DMS153 treated with DMSO at 0.1 percent for 48 hours (cell line): ENCODE data around the gene MARCHF10.

ENCODE experiments used
- DNase-seq: peaks from one replicate; lab custom pipeline; 2025; ENCODE audit not compliant: unreplicated experiment; lab: John Stamatoyannopoulos, UW

The MARCHF10 gene

DNA sequence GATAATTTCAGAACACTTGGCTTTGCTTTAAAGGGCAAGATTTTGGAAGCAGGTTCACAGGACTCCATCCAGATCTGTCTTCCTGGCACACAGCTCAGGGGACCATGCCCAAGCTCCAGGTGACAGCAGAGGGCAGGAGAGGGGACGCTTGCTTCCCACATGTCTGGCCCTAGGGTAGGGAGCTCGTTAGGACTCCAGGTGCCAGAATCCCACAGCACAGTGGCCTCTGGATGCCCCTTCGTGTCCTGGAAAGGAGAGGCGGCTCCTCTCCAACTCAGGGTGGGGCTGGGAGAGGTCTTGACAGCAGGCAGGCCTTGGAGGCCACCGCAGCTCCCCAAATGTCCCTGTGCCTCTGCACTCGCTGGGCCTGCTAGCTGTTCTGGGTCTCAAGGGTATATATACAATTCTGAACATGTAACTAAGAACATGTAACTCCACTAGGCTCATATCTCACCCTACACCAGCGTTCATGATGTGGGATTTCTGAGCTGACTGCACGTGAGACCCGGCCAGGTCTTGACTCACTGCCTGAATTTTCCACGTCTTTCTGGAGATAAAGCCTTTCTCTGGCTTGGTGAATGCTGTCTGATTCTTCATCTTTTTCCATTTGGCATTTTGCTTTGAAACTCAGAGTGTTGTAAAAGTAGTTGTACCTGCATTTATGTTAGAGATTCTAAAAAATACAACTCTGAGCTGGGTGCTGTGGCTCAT is 52.8 kb downstream of the MARCHF10 start:
- DNase-seq = no peak

DNA sequence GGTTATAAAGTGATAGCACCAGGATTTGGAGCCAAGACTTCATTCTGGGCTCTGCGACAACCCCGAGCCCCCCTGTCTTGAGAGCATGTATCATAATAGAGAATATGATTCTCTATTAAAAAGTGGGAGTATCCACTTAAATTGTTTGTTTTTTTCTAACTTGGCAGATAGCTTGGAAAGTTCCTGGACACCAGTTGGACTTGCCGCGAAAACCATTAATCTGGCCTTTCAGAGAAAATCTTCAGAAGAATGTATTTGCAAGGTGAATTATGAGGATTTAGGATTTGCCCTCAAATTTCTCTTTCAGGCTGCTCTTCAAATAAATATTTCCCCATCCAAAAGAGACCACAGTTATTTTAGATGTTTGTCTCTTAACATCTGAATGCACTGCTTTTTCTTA is 53.5 kb downstream of the MARCHF10 start:
- DNase-seq = no peak

DNA sequence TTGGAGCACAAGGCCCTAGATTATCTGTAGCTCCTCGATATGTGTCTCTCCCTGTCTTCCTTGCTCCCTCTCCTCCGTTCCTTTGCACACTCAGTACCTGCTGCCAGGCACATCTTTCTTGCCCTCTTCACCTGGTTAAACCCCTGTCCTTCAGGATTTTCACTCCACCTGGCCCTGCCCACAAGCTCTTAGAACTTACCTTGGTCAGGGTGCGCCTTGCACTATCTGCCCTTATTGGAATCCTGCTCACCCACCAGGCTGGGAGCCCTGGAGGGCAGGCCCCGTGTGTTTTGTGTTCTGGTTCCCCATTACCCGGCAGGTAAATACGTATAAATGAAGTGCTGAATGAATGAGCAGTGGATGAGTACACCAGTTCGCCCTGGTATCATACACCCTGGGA is 54.6 kb downstream of the MARCHF10 start:
- no peak for DNase-seq

DNA sequence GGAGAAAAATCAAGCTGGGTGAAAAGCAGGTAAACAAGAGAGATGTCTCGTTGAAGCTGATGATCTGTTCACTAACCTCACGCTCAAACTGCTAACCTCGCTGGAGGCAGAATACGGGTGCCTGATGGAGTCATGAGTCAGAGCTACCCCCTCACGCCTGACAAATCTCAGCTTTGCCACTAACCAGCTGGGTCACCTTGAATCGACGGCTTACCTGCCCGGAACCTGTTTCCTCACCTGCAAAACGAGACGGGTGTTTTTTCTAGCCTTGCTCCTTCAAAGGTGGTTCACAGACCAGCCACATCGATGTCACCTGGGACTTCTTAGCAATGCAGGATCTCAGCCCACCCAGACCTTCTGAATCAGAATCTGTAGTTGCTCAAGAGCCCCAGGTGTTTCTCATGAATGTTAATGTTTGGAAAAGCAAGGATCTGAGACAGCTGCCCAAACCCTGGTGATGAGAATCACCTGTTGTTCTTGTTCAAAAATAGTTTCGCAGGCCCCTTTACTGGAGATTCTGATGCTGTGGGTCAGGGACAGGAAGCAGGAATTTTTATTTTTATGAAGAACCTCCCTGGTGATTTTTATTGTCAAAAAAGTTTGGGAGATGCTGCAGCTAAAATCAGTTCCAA is 56.9 kb downstream of the MARCHF10 start:
- DNase-seq = no peak

DNA sequence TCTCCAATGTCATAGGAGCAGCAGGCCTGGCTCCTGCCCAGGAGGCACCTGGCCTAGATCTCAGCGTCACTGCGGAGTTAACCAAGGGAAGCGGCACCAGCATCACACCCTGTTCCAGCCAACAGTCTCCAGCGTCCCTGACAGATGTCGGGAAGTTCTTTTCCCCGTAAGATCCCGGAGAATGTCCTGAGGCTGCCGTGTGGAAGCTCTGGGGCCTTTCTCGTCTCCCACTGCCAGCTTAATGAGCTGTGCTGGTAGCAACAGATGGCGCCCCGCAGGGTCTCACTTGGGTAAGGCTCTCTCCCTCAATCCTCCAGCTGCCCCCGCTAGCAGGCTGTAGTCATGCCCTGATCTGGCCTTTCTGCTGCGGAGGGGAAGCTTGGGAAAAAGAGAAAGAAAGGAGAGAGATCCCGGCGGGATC is 57.5 kb downstream of the MARCHF10 start:
- DNase-seq = no peak

DNA sequence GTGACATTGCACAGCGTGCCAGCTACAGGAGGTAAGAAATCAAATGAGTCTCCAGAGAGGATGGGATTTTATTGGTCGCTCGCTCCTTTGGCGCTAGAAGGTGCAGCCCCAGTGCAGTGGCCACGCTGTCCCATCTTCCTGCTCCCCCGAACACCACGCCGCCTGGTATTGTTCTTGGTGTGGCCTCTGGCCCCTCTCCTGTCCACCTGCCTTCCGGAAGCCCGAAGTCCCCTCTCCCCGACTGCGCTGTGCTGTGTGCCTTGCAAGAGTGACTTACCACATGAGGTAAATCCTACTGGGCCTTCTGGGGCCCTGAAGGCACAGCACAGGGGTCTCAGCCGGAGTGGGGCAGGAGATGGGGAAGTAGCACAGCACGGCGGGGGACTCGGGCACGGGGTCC is 58.2 kb downstream of the MARCHF10 start:
- no peak for DNase-seq

DNA sequence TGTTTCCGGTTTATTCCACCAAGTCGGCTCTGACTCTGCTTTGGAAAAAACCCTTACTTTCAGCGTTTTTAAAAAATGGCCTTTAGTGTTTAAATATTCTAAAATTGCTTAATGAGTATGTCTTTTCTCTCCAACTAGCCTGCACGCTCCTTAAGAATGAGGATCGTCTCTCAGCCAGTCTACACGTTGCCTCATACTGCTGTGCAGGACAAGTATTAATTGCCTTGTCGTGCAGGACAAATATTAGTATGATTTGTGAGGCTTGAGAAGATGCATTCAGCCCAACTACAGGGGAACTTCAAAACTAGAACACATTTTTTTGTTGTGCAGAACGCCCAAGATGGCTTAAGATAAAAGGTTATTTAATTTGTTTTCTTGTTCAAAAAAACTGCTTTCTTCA is 61.2 kb downstream of the MARCHF10 start:
- DNase-seq = no peak

DNA sequence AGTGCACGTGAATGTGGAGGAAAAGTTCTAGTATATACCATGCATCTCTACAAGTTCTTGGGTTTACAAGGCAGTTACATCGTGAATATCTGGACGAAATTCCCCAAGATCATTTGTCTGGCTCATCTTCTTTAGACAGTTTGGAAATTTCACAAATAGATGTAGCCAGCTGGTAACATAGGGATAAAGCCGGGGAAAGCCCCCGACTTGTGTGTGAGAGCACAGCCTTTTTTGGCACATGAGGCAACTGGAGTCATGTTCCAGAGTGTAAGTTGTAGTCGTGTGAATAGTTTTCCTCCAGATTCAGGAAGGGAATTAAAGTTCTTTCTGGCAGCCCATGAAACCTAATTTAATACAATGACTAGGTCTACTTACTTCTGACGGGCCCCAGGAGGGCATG is 62.3 kb downstream of the MARCHF10 start:
- no peak for DNase-seq

DNA sequence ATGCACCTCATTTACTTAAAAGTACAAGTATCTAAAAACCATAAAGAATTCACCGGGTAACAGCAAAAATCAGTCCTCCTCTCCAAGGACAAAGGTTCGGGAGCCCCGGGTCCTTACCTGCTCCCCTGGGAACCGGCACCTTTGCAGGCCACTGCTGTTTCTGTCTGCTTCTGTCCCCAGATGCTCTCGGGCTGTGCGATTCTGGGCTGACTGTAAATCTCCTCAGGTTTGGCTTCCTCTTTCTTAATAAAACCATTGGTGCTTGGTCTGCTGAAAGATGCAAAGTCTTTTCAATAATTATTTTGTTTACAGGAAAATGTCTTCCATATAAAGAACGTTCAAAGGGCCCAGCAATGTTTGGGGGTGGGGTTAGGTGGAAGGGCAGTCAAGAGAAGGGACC is 63.9 kb downstream of the MARCHF10 start:
- no peak for DNase-seq

DNA sequence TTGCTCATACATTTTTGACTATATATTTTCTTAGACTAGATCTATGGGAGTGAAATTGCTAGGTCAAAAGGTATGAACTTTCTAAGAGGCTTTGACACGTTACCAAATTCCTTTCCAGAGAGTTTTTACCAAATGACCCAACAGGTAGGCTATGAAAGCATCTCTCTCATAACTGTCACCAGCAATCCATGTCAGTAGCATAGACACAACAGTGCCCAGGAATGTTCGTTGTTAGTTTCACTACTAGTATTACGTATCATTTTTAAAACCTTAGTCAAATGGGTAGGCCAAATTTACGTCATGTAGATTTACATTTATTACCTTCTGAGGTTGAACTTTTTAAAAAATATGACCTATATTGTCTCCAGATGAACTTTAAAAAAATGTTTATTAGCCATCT is 66.8 kb downstream of the MARCHF10 start:
- DNase-seq = no peak

DNA sequence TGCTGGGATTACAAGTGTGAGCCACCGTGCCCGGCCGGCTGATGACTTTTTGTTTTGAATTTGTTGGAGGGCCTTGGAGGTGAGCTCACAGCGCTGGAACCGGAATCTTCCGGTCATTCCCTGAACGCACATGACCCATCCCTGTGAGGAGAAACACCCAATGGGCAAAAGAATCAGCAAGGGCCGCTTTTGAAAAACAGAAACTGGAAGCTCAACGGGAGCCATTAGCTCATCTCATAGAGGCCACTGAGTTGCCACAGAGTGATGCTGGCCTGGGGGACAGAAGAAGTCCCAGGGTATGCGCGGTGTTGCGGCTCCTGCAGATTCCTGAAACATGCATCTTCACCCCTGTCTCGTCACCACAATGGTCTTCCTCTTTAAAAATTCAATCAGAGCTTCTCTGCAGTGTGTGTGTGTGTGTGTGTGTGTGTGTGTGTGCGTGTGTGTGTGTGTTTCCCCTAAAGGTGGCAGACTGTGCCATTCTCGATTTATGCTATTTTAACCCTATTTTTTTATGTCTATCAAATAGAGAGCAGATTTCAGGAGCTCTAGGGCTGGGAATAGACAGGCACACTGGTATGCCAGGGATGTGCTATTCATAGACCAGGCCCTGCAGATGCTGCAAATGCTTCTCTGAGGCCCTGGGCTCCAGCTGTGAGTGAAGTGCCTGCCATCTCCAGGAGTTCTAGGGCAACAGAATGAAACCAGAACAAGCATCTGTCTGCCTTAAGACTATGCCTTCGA is 68.3 kb downstream of the MARCHF10 start:
- no peak for DNase-seq

DNA sequence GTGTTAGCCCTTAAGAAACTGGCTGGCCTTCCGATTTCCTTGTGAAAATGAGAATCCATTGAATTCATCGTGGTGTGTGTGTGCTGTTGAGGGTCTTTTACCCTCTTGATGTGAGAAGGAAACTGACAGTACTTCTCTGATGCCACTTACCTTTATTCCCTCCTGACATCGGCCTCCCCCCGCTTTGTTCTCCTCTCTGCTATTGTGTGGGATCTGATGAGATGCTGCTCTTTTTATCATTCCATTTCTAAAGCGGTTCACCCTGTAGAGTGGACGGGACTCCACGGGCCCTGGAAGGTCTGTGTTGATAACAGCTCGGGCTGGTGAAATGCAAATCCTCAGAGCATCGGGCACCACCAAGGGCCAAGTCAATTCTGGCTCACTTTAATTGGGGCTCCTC is 69.8 kb downstream of the MARCHF10 start:
- no peak for DNase-seq

DNA sequence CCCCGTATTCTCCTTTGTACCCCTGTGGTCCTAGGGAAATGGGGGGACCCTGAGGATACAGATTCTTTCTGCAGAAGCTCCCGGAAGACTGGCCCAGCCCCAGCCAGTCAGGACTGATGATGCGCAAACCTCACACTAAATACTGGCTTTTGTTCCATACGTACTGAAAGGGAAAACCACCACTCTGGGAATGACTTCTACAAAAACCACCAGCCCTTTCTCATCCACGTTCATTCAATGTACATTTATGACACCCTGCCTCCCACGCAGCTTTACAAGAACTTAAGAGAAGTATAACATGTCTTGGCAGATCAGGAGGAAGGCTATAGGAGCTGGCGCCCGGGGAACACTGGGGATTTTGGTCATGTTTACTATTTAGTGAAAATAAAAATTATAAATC is 70.6 kb downstream of the MARCHF10 start:
- DNase-seq = no peak

DNA sequence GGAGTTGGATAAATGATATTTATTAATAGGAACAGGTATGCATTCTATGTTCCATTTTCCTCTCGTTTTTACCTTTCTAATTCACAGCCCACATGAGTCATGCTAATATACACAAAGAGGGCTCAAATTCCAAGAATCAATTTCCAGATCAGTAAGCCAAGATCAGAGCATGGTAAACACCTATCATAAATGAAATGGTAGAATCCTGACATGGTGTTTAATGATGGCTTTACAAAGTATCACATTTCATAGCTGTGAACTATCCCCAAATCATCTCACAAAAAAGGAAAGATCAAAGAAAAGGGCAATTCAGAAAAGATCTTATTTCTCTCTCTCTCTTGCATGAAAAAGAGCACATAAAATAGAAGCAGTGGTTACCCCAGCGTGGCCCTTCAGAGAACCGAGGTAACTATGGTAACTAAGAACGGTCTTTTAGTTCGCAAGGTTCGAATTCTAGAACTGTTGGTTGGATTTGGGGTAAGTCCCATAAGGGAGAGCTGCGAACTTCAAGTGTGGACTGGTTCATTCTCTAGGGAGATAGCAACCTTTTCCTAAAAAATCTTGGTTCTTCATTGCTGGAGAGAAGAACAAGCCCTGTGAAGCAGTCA is 73.0 kb downstream of the MARCHF10 start:
- DNase-seq = no peak

DNA sequence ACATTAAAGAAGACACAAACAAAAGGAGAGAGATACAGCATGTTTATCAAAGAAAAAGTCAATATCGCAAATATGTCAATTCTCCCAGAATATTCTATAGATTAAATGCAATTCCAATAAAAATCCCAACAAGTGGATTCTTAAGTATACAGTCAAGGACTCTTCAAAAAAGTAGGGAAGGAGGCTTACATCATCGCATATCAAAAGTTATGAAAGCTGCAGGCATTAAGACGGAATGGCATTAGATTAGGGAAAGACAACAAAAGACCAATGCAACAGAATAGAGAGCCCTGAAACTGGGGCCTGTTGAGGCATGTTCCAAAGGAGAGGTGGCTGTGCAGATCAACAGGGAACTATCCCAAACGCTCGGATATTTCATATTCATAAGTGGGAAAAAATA is 76.0 kb downstream of the MARCHF10 start:
- DNase-seq = no peak

DNA sequence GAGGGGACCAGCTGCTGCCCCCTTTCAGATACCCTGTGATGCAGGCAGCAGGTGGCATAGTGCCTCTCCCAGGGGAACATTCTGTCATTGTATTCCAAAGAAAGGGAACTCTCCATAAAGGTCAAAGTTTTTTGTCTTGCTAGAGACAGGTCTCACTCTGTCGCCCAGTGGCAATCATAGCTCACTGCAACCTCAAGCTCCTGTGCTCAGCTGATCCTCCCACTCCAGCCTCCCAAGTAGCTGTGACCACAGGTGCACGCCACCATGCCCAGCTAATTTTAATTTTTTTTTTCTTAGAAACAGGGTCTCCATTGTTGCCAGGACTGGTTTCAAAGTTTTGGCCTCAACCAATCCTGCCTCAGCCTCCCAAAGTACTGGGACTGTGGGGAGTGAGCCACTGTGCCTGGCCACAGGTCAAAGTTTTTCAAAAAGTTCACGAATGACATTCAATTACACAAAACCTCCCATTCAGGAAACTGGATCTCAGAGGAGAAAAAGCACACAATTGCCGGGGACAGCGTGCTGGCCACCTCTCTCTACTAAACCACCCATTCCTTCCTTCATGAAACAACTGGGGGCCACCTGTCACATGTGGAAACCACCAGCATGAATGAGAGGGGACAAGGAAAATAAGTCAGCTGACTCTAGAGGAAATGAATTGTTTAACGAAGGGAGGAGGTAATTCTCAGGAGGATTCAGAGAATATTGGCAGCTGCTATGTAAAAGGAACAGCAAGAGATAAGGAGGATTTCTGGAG is 80.0 kb downstream of the MARCHF10 start:
- no peak for DNase-seq

DNA sequence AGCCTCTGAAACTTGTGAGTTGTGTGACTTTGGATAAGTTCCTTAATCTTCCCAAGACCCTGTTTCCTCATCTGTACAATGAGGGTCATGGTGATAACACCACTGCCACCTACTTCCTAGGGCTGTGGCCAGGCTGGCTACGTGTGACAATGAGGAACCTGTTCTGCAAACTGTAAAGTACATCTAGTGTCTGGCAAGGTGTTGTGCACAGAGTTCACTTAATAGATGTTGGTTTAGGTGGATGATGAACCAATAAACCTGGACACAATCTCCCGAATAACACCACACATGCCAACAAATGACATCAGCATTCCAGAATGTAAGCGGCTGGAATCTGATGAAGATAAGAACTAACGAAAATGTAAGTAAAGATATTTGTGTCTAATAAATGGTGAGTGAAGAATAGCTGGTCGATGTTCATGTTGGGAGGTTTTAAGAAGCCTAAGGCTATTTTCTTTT is 82.3 kb downstream of the MARCHF10 start:
- no peak for DNase-seq

DNA sequence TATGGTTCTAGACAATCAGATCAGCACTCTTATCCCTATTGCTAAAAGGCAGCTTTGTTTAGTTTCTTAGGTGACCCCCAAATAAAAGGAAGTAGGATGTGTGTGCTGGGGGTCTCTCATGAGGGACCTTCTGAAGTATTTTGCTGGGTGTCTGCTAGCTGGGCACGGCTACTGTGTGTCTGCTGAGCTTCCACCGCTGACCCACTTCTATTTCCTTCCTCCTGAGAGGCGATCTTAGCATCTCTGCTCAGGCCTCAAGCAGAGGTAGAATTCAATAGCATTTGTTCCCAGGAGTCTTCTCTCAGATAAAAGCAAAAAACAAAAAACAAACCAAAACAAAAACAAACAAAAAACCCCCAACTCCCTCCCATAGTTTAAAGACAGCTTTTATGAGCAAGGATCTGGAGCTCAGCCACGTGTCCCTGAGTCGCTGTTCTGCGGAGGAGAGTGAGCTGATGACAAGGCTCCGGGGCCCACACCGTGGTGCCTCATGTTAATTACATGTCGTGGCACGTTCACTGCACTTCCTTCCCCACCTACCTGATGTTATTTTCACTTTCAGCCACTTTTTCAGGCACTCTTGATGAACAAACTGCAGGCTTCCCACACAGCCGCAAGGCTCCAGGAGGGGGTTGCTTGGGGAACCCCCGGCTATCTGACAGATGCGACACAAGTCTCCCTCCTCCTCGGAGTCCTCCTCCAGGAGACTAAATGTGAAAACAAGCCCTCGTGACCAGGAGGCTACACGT is 83.5 kb downstream of the MARCHF10 start:
- no peak for DNase-seq

DNA sequence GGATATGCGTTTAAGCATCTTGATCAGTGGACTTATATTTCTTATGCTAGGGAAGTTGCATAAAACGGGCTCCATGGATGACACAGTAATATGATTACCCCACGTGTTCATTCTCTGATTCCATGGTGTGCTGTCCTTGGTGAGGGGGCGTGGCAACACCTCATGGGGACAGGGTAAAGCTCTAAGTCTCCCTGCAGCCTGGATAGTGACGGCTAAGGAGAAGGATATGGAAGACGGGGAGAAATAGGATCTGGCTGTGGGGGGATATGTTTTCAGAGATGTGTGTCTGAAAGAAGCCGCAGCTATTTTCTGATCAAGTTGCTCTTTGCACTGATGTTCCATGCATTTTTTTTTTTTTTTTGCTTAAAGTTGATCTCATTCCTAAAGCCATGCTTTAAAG is 84.3 kb downstream of the MARCHF10 start:
- DNase-seq = peak; percentile 18

DNA sequence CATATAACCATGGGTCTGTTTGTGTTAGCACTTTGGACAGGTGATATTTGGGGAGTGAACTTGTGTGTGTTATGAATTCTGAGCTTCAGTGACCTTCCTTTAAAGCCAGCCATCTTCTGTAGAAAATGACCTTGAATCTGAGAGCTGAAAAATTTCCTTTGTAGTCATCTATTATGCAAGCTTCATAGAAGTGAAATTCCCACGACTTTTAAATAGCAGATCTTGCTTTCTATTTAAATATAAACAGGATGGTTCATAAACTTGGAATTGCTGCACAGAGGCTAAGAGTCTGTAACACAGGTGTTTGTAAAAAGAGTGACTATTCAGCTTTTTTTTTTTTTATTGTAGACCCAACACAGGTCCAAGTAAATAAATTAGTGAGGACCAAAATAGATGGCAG is 85.5 kb downstream of the MARCHF10 start:
- DNase-seq = no peak
